Right lobe of liver (tissue), 4 donors: Measurements from ENCODE around the gene TLR6.
"Not testable (repeated sequence)": the region's sequence is repeated elsewhere in the genome, so short reads cannot be mapped to it uniquely, and the experiment has no call there.

ENCODE experiments used
- POLR2A ChIP-seq: fragments of 450-650 bp; IDR thresholded peaks from one replicate; pipeline ENCODE4 v1.6.1; 2017; ENCODE audit warnings: antibody characterized with exemption, mild to moderate bottlenecking
- TF ChIP-seq, protein P1 (sequence below), 4 donors: fragments of 200-600 bp in 3 of 4; fragments of 450-650 bp in 1 of 4; IDR thresholded peaks; one replicate each; pipeline versions ENCODE4 v1.5.1 to v1.8.0; 2016 to 2022; ENCODE audit warnings: antibody characterized with exemption in 4 of 4, mild to moderate bottlenecking in 2 of 4
- donor health status: DM: no; HTN: no; CAD: no.
- donor health status: DM: no; HTN: no; CAD: no.
- donor health status: DM: no; HTN: yes; CAD: no.

- TF ChIP-seq, protein P1, sequence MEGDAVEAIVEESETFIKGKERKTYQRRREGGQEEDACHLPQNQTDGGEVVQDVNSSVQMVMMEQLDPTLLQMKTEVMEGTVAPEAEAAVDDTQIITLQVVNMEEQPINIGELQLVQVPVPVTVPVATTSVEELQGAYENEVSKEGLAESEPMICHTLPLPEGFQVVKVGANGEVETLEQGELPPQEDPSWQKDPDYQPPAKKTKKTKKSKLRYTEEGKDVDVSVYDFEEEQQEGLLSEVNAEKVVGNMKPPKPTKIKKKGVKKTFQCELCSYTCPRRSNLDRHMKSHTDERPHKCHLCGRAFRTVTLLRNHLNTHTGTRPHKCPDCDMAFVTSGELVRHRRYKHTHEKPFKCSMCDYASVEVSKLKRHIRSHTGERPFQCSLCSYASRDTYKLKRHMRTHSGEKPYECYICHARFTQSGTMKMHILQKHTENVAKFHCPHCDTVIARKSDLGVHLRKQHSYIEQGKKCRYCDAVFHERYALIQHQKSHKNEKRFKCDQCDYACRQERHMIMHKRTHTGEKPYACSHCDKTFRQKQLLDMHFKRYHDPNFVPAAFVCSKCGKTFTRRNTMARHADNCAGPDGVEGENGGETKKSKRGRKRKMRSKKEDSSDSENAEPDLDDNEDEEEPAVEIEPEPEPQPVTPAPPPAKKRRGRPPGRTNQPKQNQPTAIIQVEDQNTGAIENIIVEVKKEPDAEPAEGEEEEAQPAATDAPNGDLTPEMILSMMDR (IDR thresholded peaks at IDR 0.05): not testable (repeated sequence)
- not testable (repeated sequence) for TF ChIP-seq POLR2A
Observed at GRCh38 chr4:38777925-38778324, 78.7 kb downstream of the TLR6 start.
